Lung (tissue), 12 donors: ENCODE results near the gene ATF7IP2. TPM values are rescaled to one million over a fixed set of nuclear protein-coding genes. Genes with fewer than 3 reads are reported as not detected.

Source experiments
- ATAC-seq: fragments of 200-7000 bp; cut with Tn5 transposase; one replicate; pipeline ENCODE4 v1.9.1; 2020; ENCODE audit warnings: moderate number of reproducible peaks; ENCODE audit not compliant: insufficient read depth, low FRiP score
- DNase-seq, 3 donors: peaks; one replicate each; pipeline ENCODE4 v3.0.0-alpha.2; 2013 to 2017
- H3K27ac ChIP-seq, 2 donors: one replicate each; pipeline ENCODE4 v1.5.1; 2013; ENCODE audit warnings: mild to moderate bottlenecking in 2 of 2, moderate library complexity in 2 of 2, control low read depth in 1 of 2, inconsistent platforms in 1 of 2, low read depth in 1 of 2, low read length in 1 of 2
- H3K27me3 ChIP-seq, 3 donors: one replicate each; pipeline ENCODE4 v1.5.1; 2013; ENCODE audit warnings: low read length in 2 of 3; ENCODE audit not compliant: control insufficient read depth in 3 of 3, insufficient read depth in 3 of 3
- H3K36me3 ChIP-seq, 4 donors: one replicate each; pipeline ENCODE4 v1.5.1; 2013; ENCODE audit warnings: low read length in 4 of 4, mild to moderate bottlenecking in 1 of 4, moderate library complexity in 1 of 4; ENCODE audit not compliant: control insufficient read depth in 4 of 4, insufficient read depth in 4 of 4
- H3K4me1 ChIP-seq, 5 donors: one replicate each; pipeline ENCODE4 v1.5.1; 2013; ENCODE audit warnings: low read length in 5 of 5, mild to moderate bottlenecking in 2 of 5, moderate library complexity in 1 of 5; ENCODE audit not compliant: control insufficient read depth in 5 of 5, insufficient read depth in 5 of 5
- H3K4me3 ChIP-seq: one replicate; pipeline ENCODE4 v1.5.1; 2013; ENCODE audit warnings: mild to moderate bottlenecking, control low read depth, moderate library complexity
- H3K9ac ChIP-seq, 2 donors: one replicate each; pipeline ENCODE4 v1.5.1; 2013; ENCODE audit warnings: low read length in 2 of 2, control low read depth in 1 of 2; ENCODE audit not compliant: insufficient read depth in 1 of 2
- H3K9me3 ChIP-seq, 4 donors: one replicate each; pipeline ENCODE4 v1.5.1; 2013; ENCODE audit warnings: low read length in 3 of 4, mild to moderate bottlenecking in 1 of 4, moderate library complexity in 1 of 4; ENCODE audit not compliant: control insufficient read depth in 4 of 4, insufficient read depth in 3 of 4
- WGBS, 2 donors: extraction: QIAGEN DNeasy Blood & Tissue Kit; methylation state at CpG; one replicate each; pipeline ENCODE4 v1.1.7; 2013; 5-methylcytosine and 5-hydroxymethylcytosine counted together
- polyA plus RNA-seq, 2 donors: library from polyadenylated mRNA; stranded (reverse); fragments of 200-250 nt; gene quantifications; one replicate each; pipeline ENCODE4 v1.2.1, GENCODE V29; 2013
- total RNA-seq, 2 donors: library from RNA; depleted of rRNA in 1 of 2; stranded (reverse); fragments of >200 nt in 1 of 2; gene quantifications; one replicate each; pipeline ENCODE4 v1.2.1, GENCODE V29; 2014 to 2021
- TF ChIP-seq, protein P1 (sequence below): IDR thresholded peaks from 2 replicates; pipeline ENCODE4 v1.5.1; 2012; ENCODE audit warnings: mild to moderate bottlenecking; ENCODE audit errors: control extremely low read depth, extremely low read depth
- donor health status: control.
- donor health status: control.
- donor health status: Bipolar disorder and iron deficiency.
- donor health status: healthy.
- donor health status: DM: yes; HTN: yes; CAD: no.

Gene ATF7IP2
- total and polyA plus RNA-seq, 4 donors = 7.3 to 18.0 (median 14.5) TPM

DNA sequence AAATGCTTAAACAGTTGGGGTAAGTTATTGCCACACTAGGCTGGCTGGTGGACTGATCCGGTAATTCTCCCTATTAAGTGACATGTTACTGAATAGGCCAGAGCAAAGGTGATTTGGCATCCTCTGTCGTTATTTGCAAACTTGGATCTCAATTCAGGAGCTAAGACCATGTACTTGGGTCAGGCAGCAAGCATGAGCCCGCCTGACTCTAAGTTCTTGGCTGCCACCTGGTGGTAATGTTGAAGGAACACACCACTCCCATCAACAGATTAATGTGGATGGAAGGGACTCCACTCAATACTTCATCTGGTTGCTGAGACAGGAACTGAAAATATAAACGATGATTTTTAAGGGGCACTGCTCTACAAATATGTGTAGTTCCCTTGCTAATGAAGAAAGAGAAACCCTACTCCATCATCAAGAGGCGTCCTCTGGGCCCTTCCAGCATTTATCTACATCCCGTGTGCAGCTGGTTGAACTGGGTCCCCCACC is 123.7 kb downstream of the ATF7IP2 start:
- DNase-seq = peak; percentile 70 to 88 (median 83)
- H3K36me3 ChIP-seq = peaks cover 0 to 4% (median 0%) of the 10 kb centered on the region in 4 donors

DNA sequence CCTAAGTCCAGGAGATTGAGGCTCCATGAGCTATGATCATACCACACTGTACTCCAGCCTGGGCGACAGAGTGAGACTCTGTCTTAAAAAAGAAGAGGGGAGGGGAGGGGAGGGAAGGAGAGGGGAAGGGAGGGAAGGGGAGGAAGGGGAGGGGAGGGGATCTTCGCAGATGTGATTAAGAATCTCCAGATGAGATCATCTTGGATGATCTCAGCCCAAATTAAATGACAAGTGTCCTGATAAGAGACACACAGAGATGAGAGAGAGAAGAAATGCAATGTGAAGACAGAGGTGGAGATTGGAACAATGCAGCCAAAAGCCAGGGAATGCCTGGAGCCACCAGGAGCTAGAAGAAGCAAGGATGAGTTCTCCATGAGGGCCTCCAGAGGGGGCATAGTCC is 124.4 kb downstream of the ATF7IP2 start:
- Histone ChIP-seq H3K36me3 (peaks cover 0 to 4% (median 0%) of the 10 kb centered on the region in 4 donors), H3K27me3 (no peaks in the 10 kb centered on the region), H3K9ac (no peak overlapping the region), H3K4me1 (peaks cover 0 to 5% (median 0%) of the 10 kb centered on the region in 5 donors), H3K27ac (no peak overlapping the region), H3K9me3 (no peaks in the 10 kb centered on the region), H3K4me3 (no peak overlapping the region)
- ATAC-seq (no peak), DNase-seq (no peak)
- WGBS, 2 donors = 50 to 67% methylated on average over 1 to 2 of the region's 2 CpGs
- TF ChIP-seq, protein P1, sequence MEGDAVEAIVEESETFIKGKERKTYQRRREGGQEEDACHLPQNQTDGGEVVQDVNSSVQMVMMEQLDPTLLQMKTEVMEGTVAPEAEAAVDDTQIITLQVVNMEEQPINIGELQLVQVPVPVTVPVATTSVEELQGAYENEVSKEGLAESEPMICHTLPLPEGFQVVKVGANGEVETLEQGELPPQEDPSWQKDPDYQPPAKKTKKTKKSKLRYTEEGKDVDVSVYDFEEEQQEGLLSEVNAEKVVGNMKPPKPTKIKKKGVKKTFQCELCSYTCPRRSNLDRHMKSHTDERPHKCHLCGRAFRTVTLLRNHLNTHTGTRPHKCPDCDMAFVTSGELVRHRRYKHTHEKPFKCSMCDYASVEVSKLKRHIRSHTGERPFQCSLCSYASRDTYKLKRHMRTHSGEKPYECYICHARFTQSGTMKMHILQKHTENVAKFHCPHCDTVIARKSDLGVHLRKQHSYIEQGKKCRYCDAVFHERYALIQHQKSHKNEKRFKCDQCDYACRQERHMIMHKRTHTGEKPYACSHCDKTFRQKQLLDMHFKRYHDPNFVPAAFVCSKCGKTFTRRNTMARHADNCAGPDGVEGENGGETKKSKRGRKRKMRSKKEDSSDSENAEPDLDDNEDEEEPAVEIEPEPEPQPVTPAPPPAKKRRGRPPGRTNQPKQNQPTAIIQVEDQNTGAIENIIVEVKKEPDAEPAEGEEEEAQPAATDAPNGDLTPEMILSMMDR = no peak

More for the DNA sequence above, 123.7 kb downstream of the ATF7IP2 start:
- TF ChIP-seq, protein P1 = peak; percentile 86
- 26 to 29% methylated on average over 6 of the region's 6 CpGs for WGBS, 2 donors
- no peaks in the 10 kb centered on the region for H3K27me3 ChIP-seq
- ATAC-seq = peak; percentile 71
- no peak overlapping the region for H3K9ac ChIP-seq
- H3K9me3 ChIP-seq = no peaks in the 10 kb centered on the region
- no peak overlapping the region for H3K27ac ChIP-seq
- peaks cover 0 to 5% (median 0%) of the 10 kb centered on the region in 5 donors for H3K4me1 ChIP-seq
- no peak overlapping the region for H3K4me3 ChIP-seq

DNA sequence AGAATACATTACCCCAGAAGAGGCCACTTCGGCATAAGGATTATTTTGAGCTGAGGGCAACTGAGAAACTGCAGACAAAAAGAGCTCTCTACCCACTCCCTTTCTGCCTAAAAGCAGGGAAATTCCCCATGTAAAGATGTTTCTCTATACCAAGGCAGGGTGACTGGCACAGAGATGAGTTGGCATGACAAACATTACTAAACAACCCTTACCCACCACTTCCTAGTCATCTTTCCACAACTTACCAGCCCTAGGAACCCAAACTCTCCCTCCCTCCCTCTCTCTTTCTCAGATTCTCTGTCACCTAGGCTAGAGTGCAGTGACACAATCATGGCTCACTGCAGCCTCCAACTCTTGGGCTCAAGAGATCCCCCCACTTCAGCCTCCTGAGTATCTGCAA is 126.0 kb downstream of the ATF7IP2 start:
- Histone ChIP-seq H3K9ac (no peak overlapping the region), H3K9me3 (no peaks in the 10 kb centered on the region), H3K36me3 (peaks cover 0 to 4% (median 0%) of the 10 kb centered on the region in 4 donors), H3K27me3 (no peaks in the 10 kb centered on the region), H3K4me1 (peaks cover 0 to 5% (median 0%) of the 10 kb centered on the region in 5 donors), H3K4me3 (no peak overlapping the region), H3K27ac (no peak overlapping the region)
- WGBS, 2 donors = 83 to 93% methylated on average over 1 of the region's 1 CpG
- TF ChIP-seq, protein P1 = no peak
- ATAC-seq = no peak
- DNase-seq = no peak
